Measurements from ENCODE around the gene SMIM35. TPM values are rescaled to one million over a fixed set of nuclear protein-coding genes. Genes with fewer than 3 reads are reported as not detected.

The SMIM35 gene
- total RNA-seq, 1 experiment from 2014 or later: not detected

GRCh38 chr11:118049771-118050170 is 37.0 kb downstream of the SMIM35 start:
- Histone ChIP-seq H3K4me1 (no peaks in the 10 kb centered on the region), H3K4me3 (no peak overlapping the region), H3K9me3 (replicated peaks) (no peaks in the 10 kb centered on the region), H3K27ac (no peak overlapping the region), H3K36me3 (no peaks in the 10 kb centered on the region), H3K27me3 (no peaks in the 10 kb centered on the region)
- no peak for DNase-seq

GRCh38 chr11:118048472-118049370 is 38.0 kb downstream of the SMIM35 start:
- Histone ChIP-seq H3K4me3 (no peak overlapping the region), H3K27me3 (no peaks in the 10 kb centered on the region), H3K36me3 (no peaks in the 10 kb centered on the region), H3K9me3 (replicated peaks) (no peaks in the 10 kb centered on the region), H3K4me1 (no peaks in the 10 kb centered on the region), H3K27ac (no peak overlapping the region)
- no peak for DNase-seq

- Histone ChIP-seq H3K4me3 (no peak overlapping the region), H3K4me1 (no peaks in the 10 kb centered on the region), H3K36me3 (no peaks in the 10 kb centered on the region), H3K27me3 (no peaks in the 10 kb centered on the region), H3K9me3 (replicated peaks) (no peaks in the 10 kb centered on the region), H3K27ac (no peak overlapping the region)
- no peak for DNase-seq
Observed at GRCh38 chr11:118047749-118048148, 39.0 kb downstream of the SMIM35 start.

GRCh38 chr11:118046964-118047700 is 39.6 kb downstream of the SMIM35 start:
- no peak for DNase-seq
- H3K27me3 ChIP-seq: no peaks in the 10 kb centered on the region
- H3K27ac ChIP-seq: no peak overlapping the region
- no peaks in the 10 kb centered on the region for H3K9me3 ChIP-seq (replicated peaks)
- no peak overlapping the region for H3K4me3 ChIP-seq
- H3K4me1 ChIP-seq: no peaks in the 10 kb centered on the region
- H3K36me3 ChIP-seq: no peaks in the 10 kb centered on the region

GRCh38 chr11:118046051-118046963 is 40.5 kb downstream of the SMIM35 start:
- H3K4me3 ChIP-seq: no peak overlapping the region
- H3K36me3 ChIP-seq: no peaks in the 10 kb centered on the region
- H3K9me3 ChIP-seq (replicated peaks): no peaks in the 10 kb centered on the region
- no peak for DNase-seq
- no peak overlapping the region for H3K27ac ChIP-seq
- H3K4me1 ChIP-seq: no peaks in the 10 kb centered on the region
- no peaks in the 10 kb centered on the region for H3K27me3 ChIP-seq

GRCh38 chr11:118045191-118045590 is 41.6 kb downstream of the SMIM35 start:
- no peaks in the 10 kb centered on the region for H3K4me1 ChIP-seq
- DNase-seq: no peak
- no peak overlapping the region for H3K4me3 ChIP-seq
- no peaks in the 10 kb centered on the region for H3K9me3 ChIP-seq (replicated peaks)
- H3K36me3 ChIP-seq: no peaks in the 10 kb centered on the region
- H3K27me3 ChIP-seq: no peaks in the 10 kb centered on the region
- H3K27ac ChIP-seq: no peak overlapping the region

- H3K36me3 ChIP-seq: no peaks in the 10 kb centered on the region
- no peaks in the 10 kb centered on the region for H3K27me3 ChIP-seq
- H3K4me3 ChIP-seq: no peak overlapping the region
- no peaks in the 10 kb centered on the region for H3K9me3 ChIP-seq (replicated peaks)
- H3K4me1 ChIP-seq: no peaks in the 10 kb centered on the region
- no peak for DNase-seq
- no peak overlapping the region for H3K27ac ChIP-seq
Observed at GRCh38 chr11:118042796-118043195, 44.0 kb downstream of the SMIM35 start.

- H3K27me3 ChIP-seq: no peaks in the 10 kb centered on the region
- no peaks in the 10 kb centered on the region for H3K9me3 ChIP-seq (replicated peaks)
- H3K4me1 ChIP-seq: no peaks in the 10 kb centered on the region
- no peak overlapping the region for H3K27ac ChIP-seq
- no peaks in the 10 kb centered on the region for H3K36me3 ChIP-seq
- no peak overlapping the region for H3K4me3 ChIP-seq
- DNase-seq: no peak
Observed at GRCh38 chr11:118042141-118042540, 44.6 kb downstream of the SMIM35 start.

GRCh38 chr11:118033443-118033842 is 53.3 kb downstream of the SMIM35 start:
- Histone ChIP-seq H3K27ac (no peak overlapping the region), H3K4me1 (no peaks in the 10 kb centered on the region), H3K9me3 (replicated peaks) (no peaks in the 10 kb centered on the region), H3K27me3 (no peaks in the 10 kb centered on the region), H3K4me3 (no peak overlapping the region), H3K36me3 (no peaks in the 10 kb centered on the region)
- no peak for DNase-seq

- no peaks in the 10 kb centered on the region for H3K36me3 ChIP-seq
- H3K4me3 ChIP-seq: no peak overlapping the region
- no peak for DNase-seq
- no peaks in the 10 kb centered on the region for H3K27me3 ChIP-seq
- no peak overlapping the region for H3K27ac ChIP-seq
- H3K4me1 ChIP-seq: no peaks in the 10 kb centered on the region
- no peaks in the 10 kb centered on the region for H3K9me3 ChIP-seq (replicated peaks)
Observed at GRCh38 chr11:118028626-118029025, 58.1 kb downstream of the SMIM35 start.

GRCh38 chr11:118027694-118028093 is 59.1 kb downstream of the SMIM35 start:
- H3K27me3 ChIP-seq: no peaks in the 10 kb centered on the region
- H3K9me3 ChIP-seq (replicated peaks): no peaks in the 10 kb centered on the region
- H3K27ac ChIP-seq: no peak overlapping the region
- H3K4me1 ChIP-seq: no peaks in the 10 kb centered on the region
- DNase-seq: no peak
- no peak overlapping the region for H3K4me3 ChIP-seq
- H3K36me3 ChIP-seq: no peaks in the 10 kb centered on the region

- Histone ChIP-seq H3K27ac (no peak overlapping the region), H3K9me3 (replicated peaks) (no peaks in the 10 kb centered on the region), H3K4me3 (no peak overlapping the region), H3K36me3 (no peaks in the 10 kb centered on the region), H3K27me3 (no peaks in the 10 kb centered on the region), H3K4me1 (no peaks in the 10 kb centered on the region)
- DNase-seq: no peak
Observed at GRCh38 chr11:118021146-118021545, 65.6 kb downstream of the SMIM35 start.

GRCh38 chr11:118018401-118018800 is 68.4 kb downstream of the SMIM35 start:
- H3K4me3 ChIP-seq: no peak overlapping the region
- H3K27ac ChIP-seq: no peak overlapping the region
- H3K36me3 ChIP-seq: no peaks in the 10 kb centered on the region
- no peaks in the 10 kb centered on the region for H3K9me3 ChIP-seq (replicated peaks)
- no peaks in the 10 kb centered on the region for H3K27me3 ChIP-seq
- H3K4me1 ChIP-seq: no peaks in the 10 kb centered on the region
- DNase-seq: no peak

- no peak for DNase-seq
- no peaks in the 10 kb centered on the region for H3K36me3 ChIP-seq
Observed at GRCh38 chr11:118017631-118018315, 69.0 kb downstream of the SMIM35 start.

More at GRCh38 chr11:118017631-118018315, 69.0 kb downstream of the SMIM35 start:
- Histone ChIP-seq H3K27me3 (no peaks in the 10 kb centered on the region), H3K9me3 (replicated peaks) (no peaks in the 10 kb centered on the region), H3K27ac (no peak overlapping the region), H3K4me3 (no peak overlapping the region), H3K4me1 (no peaks in the 10 kb centered on the region)
